Hippocampal formation (tissue), 2 donors: ENCODE measurements around the gene OR52E5.

Source experiments
- DNase-seq, 2 donors: peaks; one replicate each; lab custom pipeline; 2025; lab: John Stamatoyannopoulos, UW

Gene OR52E5

GRCh38 chr11:5933116-5933515 is 40.1 kb downstream of the OR52E5 start:
- DNase-seq: no peak

- DNase-seq: no peak
These were observed 45.0 kb downstream of the OR52E5 start for GRCh38 chr11:5937868-5938602.

- DNase-seq: no peak
These were observed 45.6 kb downstream of the OR52E5 start for GRCh38 chr11:5938603-5938965.

GRCh38 chr11:5940748-5941147 is 47.7 kb downstream of the OR52E5 start:
- no peak for DNase-seq

- no peak for DNase-seq
These were observed 48.9 kb downstream of the OR52E5 start, which contains the start of gene OR56A3 for GRCh38 chr11:5941951-5942350. Gene OR56A3 (plus strand): TSS chr11:5942251. CDS start chr11:5947347, 5,096 bp downstream.
